Mucosa of descending colon (tissue), 3 donors: ENCODE data around the gene PRTFDC1. TPM values are rescaled to one million over a fixed set of nuclear protein-coding genes. Genes with fewer than 3 reads are reported as not detected.
"Not testable (repeated sequence)": the region's sequence is repeated elsewhere in the genome, so short reads cannot be mapped to it uniquely, and the experiment has no call there.

Source experiments
- ATAC-seq: fragments of 200-7000 bp; cut with Tn5 transposase; one replicate; pipeline ENCODE4 v1.9.1; 2020; ENCODE audit warnings: mild to moderate bottlenecking, moderate library complexity
- DNase-seq, 3 donors: peaks; one replicate each; pipeline ENCODE4 v3.0.0-alpha.2; 2020
- H3K36me3 ChIP-seq: fragments of 200-600 bp; one replicate; pipeline ENCODE4 v1.8.0; 2021; ENCODE audit warnings: low read depth, mild to moderate bottlenecking
- H3K4me1 ChIP-seq: fragments of 200-600 bp; one replicate; pipeline ENCODE4 v1.8.0; 2021; ENCODE audit warnings: low read depth, mild to moderate bottlenecking
- H3K4me3 ChIP-seq: fragments of 200-600 bp; one replicate; pipeline ENCODE4 v1.8.0; 2021; ENCODE audit warnings: mild to moderate bottlenecking
- H3K9me3 ChIP-seq: fragments of 200-600 bp; one replicate; pipeline ENCODE4 v1.8.0; 2021; ENCODE audit warnings: mild to moderate bottlenecking
- CTCF ChIP-seq: fragments of 200-600 bp; IDR thresholded peaks from one replicate; pipeline ENCODE4 v1.8.0; 2022; ENCODE audit warnings: antibody characterized with exemption, mild to moderate bottlenecking
- intact Hi-C, 2 donors: fragments of 100-400 bp; cut with DNase I in 1 of 2; cut with micrococcal nuclease in 1 of 2; formaldehyde crosslinking; loops; one replicate each; pipeline versions ENCODE4 v1.11.0 to v1.11.1; 2022; cut with DNase I, micrococcal nuclease
- total RNA-seq, 3 donors: library from RNA; stranded (reverse); fragmentation: NEBNext Ultra II Directional in 2 of 3; extraction: Animal tissue kit (Norgen Biotek cat#: 25700) in 2 of 3; gene quantifications; one replicate each; pipeline versions ENCODE4 v1.2.1 to v1.2.4, GENCODE V29; 2021 to 2023
- donor health status: DM: no; HTN: no; CAD: no; lungs with moderate emphysema.
- donor health status: DM: no; HTN: no; CAD: no.
- donor health status: DM: no; HTN: yes; CAD: no.

PRTFDC1 gene
- total RNA-seq, 3 donors from 2014 or later: 6.1 to 11.9 (median 6.9) TPM

GRCh38 chr10:24929904-24930303 lies 22.5 kb downstream of the PRTFDC1 start:
- DNase-seq (no peak), ATAC-seq (no peak)
- Histone ChIP-seq H3K9me3 (no peaks in the 10 kb centered on the region), H3K4me3 (no peak overlapping the region), H3K36me3 (no peaks in the 10 kb centered on the region), H3K4me1 (no peaks in the 10 kb centered on the region)
- intact Hi-C loops: no loop called here
- no peak for TF ChIP-seq CTCF

GRCh38 chr10:24929056-24929544 lies 23.3 kb downstream of the PRTFDC1 start:
- no peaks in the 10 kb centered on the region for H3K9me3 ChIP-seq
- DNase-seq: no peak
- H3K36me3 ChIP-seq: no peaks in the 10 kb centered on the region
- no peak for TF ChIP-seq CTCF
- intact Hi-C loops: no loop called here
- ATAC-seq: no peak
- no peaks in the 10 kb centered on the region for H3K4me1 ChIP-seq
- H3K4me3 ChIP-seq: no peak overlapping the region

GRCh38 chr10:24928163-24928562 lies 24.2 kb downstream of the PRTFDC1 start:
- H3K4me1 ChIP-seq: no peaks in the 10 kb centered on the region
- H3K36me3 ChIP-seq: no peaks in the 10 kb centered on the region
- DNase-seq (no peak), ATAC-seq (no peak)
- intact Hi-C loops: no loop called here
- H3K4me3 ChIP-seq: no peak overlapping the region
- no peak for TF ChIP-seq CTCF
- no peaks in the 10 kb centered on the region for H3K9me3 ChIP-seq

GRCh38 chr10:24926557-24926956 lies 25.8 kb downstream of the PRTFDC1 start:
- Histone ChIP-seq H3K36me3 (no peaks in the 10 kb centered on the region), H3K4me3 (no peak overlapping the region), H3K9me3 (no peaks in the 10 kb centered on the region), H3K4me1 (no peaks in the 10 kb centered on the region)
- no peak for TF ChIP-seq CTCF
- intact Hi-C loops: no loop called here
- ATAC-seq: no peak
- DNase-seq: no peak

- ATAC-seq: no peak
- intact Hi-C loops: no loop called here
Observed at GRCh38 chr10:24925799-24926198, 26.6 kb downstream of the PRTFDC1 start.

GRCh38 chr10:24924483-24924882 lies 27.9 kb downstream of the PRTFDC1 start:
- H3K4me3 ChIP-seq, H3K9me3 ChIP-seq, H3K4me1 ChIP-seq, DNase-seq, intact Hi-C loops, H3K36me3 ChIP-seq, ATAC-seq: not testable (repeated sequence)

More at GRCh38 chr10:24925799-24926198, 26.6 kb downstream of the PRTFDC1 start:
- no peaks in the 10 kb centered on the region for H3K4me1 ChIP-seq
- H3K36me3 ChIP-seq: no peaks in the 10 kb centered on the region
- no peak for DNase-seq
- TF ChIP-seq CTCF: no peak
- H3K9me3 ChIP-seq: no peaks in the 10 kb centered on the region
- H3K4me3 ChIP-seq: no peak overlapping the region

- intact Hi-C loops, H3K36me3 ChIP-seq, H3K4me3 ChIP-seq, H3K9me3 ChIP-seq, H3K4me1 ChIP-seq, DNase-seq, ATAC-seq: not testable (repeated sequence)
Observed at GRCh38 chr10:24922222-24922868, 30.1 kb downstream of the PRTFDC1 start.
